HCT116 (cell line): ENCODE results near the gene ANO4. TPM values are rescaled to one million over a fixed set of nuclear protein-coding genes. Genes with fewer than 3 reads are reported as not detected.

ENCODE experiments used
- ATAC-seq: fragments of 200-7000 bp; cut with Tn5 transposase; 2 replicates; pipeline ENCODE4 v1.9.1; 2020; ENCODE audit warnings: mild to moderate bottlenecking, moderate library complexity
- BruUV-seq: library from RNA; stranded (reverse); fragments of 400-500 nt; replicated peaks from 2 replicates; lab custom pipeline; 2021; lab: Mats Ljungman, UMichigan
- CTCF ChIA-PET: fragments of 300-600 bp; sonication (Branson Sonifier 250); formaldehyde crosslinking; loops from one replicate; lab custom pipeline; 2021; ENCODE audit warnings: antibody characterized with exemption; lab: Charles Lee
- POLR2A ChIA-PET: fragments of 300-600, 350-600 bp; sonication (Branson Sonifier 250); formaldehyde crosslinking; loops from one replicate; lab custom pipeline; 2021; ENCODE audit warnings: antibody characterized with exemption; lab: Charles Lee
- RAD21 ChIA-PET, 2 experiments: fragments of 300-600 bp; sonication (Branson Sonifier 250); formaldehyde crosslinking; loops; one replicate each; lab custom pipeline; 2023; ENCODE audit warnings: low total read pairs in 2 of 2; ENCODE audit not compliant: uncharacterized antibody in 2 of 2, unreplicated experiment in 2 of 2, low non-redundant PET in 1 of 2; lab: Charles Lee
- DNase-seq: peaks from one replicate; pipeline ENCODE4 v3.0.0-alpha.2; 2010; ENCODE audit warnings: low read depth, low spot score
- H2AFZ ChIP-seq: fragments of 200-600 bp; shearing (Covaris generic), sonication (generic); 2 replicates; pipeline ENCODE4 v1.6.1; 2017; ENCODE audit warnings: low read depth, mixed run types, mixed read lengths, antibody characterized with exemption, low read length; ENCODE audit not compliant: poor library complexity, severe bottlenecking
- H3K27ac ChIP-seq: 2 replicates; pipeline ENCODE4 v1.5.1; 2012; ENCODE audit warnings: low read depth, low read length
- H3K27me3 ChIP-seq: fragments of 200-600 bp; sonication (generic); 2 replicates; pipeline ENCODE4 v1.6.1; 2016; ENCODE audit warnings: mixed run types, low read length, mixed read lengths; ENCODE audit not compliant: insufficient read depth
- H3K36me3 ChIP-seq, 2 experiments: fragments of 200-500 bp in 1 of 2; fragments of 200-600 bp in 1 of 2; sonication (Bioruptor generic) in 1 of 2; sonication (generic) in 1 of 2; 2 replicates each; pipeline versions ENCODE4 v1.5.1 to v1.6.1; 2014 to 2016; ENCODE audit warnings: low read length in 2 of 2, inconsistent platforms in 1 of 2, mixed read lengths in 1 of 2, mixed run types in 1 of 2; ENCODE audit not compliant: insufficient read depth in 2 of 2, control insufficient read depth in 1 of 2
- H3K4me1 ChIP-seq, 2 experiments: fragments of 200-600 bp in 1 of 2; sonication (generic) in 1 of 2; 2 replicates each; pipeline versions ENCODE4 v1.5.1 to v1.6.1; 2012 to 2017; ENCODE audit warnings: low read length in 2 of 2, inconsistent platforms in 1 of 2, mild to moderate bottlenecking in 1 of 2, mixed read lengths in 1 of 2, mixed run types in 1 of 2, moderate library complexity in 1 of 2; ENCODE audit not compliant: insufficient read depth in 2 of 2, control insufficient read depth in 1 of 2
- H3K4me2 ChIP-seq: fragments of 200-600 bp; sonication (generic); 2 replicates; pipeline ENCODE4 v1.6.1; 2017; ENCODE audit warnings: mixed run types, low read length, mixed read lengths
- H3K4me3 ChIP-seq, 2 experiments: fragments of 200-600 bp in 1 of 2; sonication (generic) in 1 of 2; replicated peaks in 1 of 2; 2 replicates each; pipeline ENCODE4 v1.5.1; 2011 to 2016; ENCODE audit warnings: low read length in 2 of 2, control low read depth in 1 of 2, low read depth in 1 of 2, mild to moderate bottlenecking in 1 of 2, mixed read lengths in 1 of 2, mixed run types in 1 of 2
- H3K79me2 ChIP-seq: fragments of 200-600 bp; sonication (generic); 2 replicates; pipeline ENCODE4 v1.6.1; 2017; ENCODE audit warnings: mild to moderate bottlenecking, mixed run types, low read length, moderate library complexity, mixed read lengths; ENCODE audit not compliant: insufficient read depth
- H3K9ac ChIP-seq: fragments of 200-600 bp; sonication (generic); 2 replicates; pipeline ENCODE4 v1.6.1; 2016; ENCODE audit warnings: low read length, mixed read lengths
- H3K9me2 ChIP-seq: fragments of 200-600 bp; sonication (generic), shearing (Covaris generic); 2 replicates; pipeline ENCODE4 v1.6.1; 2017; ENCODE audit warnings: mixed run types, mild to moderate bottlenecking, moderate library complexity; ENCODE audit not compliant: insufficient read depth
- H3K9me3 ChIP-seq, 2 experiments: fragments of 200-500 bp in 1 of 2; fragments of 200-600 bp in 1 of 2; sonication (Bioruptor generic) in 1 of 2; sonication (generic) in 1 of 2; 2 replicates each; pipeline ENCODE4 v1.6.1; 2014 to 2017; ENCODE audit warnings: low read length in 2 of 2, mixed read lengths in 2 of 2, inconsistent platforms in 1 of 2, low read depth in 1 of 2, mild to moderate bottlenecking in 1 of 2, mixed run types in 1 of 2, moderate library complexity in 1 of 2; ENCODE audit not compliant: control insufficient read depth in 1 of 2, insufficient read depth in 1 of 2
- H4K20me1 ChIP-seq: fragments of 200-600 bp; sonication (generic), shearing (Covaris generic); 2 replicates; pipeline ENCODE4 v1.6.1; 2017; ENCODE audit warnings: mixed run types, mild to moderate bottlenecking, moderate library complexity; ENCODE audit not compliant: insufficient read depth
- CEBPB ChIP-seq: IDR thresholded peaks from 2 replicates; pipeline ENCODE4 v1.6.1; 2012; ENCODE audit warnings: low read depth
- EGR1 ChIP-seq: IDR thresholded peaks from 2 replicates; pipeline ENCODE4 v1.6.1; 2012; ENCODE audit warnings: low read depth
- ELF1 ChIP-seq: IDR thresholded peaks from 2 replicates; pipeline ENCODE4 v1.6.1; 2012; ENCODE audit warnings: low read depth, borderline replicate concordance
- EZH2 ChIP-seq: fragments of 200-600 bp; sonication (generic); IDR thresholded peaks from 2 replicates; pipeline ENCODE4 v1.6.1; 2017; ENCODE audit warnings: antibody characterized with exemption, mixed run types
- EZH2phosphoT487 ChIP-seq: fragments of 200-600 bp; IDR thresholded peaks from 2 replicates; pipeline ENCODE4 v1.6.1; 2018; ENCODE audit warnings: antibody characterized with exemption, borderline replicate concordance
- FOSL1 ChIP-seq: IDR thresholded peaks from 2 replicates; pipeline ENCODE4 v1.6.1; 2012; ENCODE audit warnings: low read depth
- JUND ChIP-seq: IDR thresholded peaks from 2 replicates; pipeline ENCODE4 v1.6.1; 2012
- RAD21 ChIP-seq: IDR thresholded peaks from 2 replicates; pipeline ENCODE4 v1.6.1; 2012; ENCODE audit warnings: low read depth, mild to moderate bottlenecking
- SIN3A ChIP-seq: IDR thresholded peaks from 2 replicates; pipeline ENCODE4 v1.6.1; 2012; ENCODE audit warnings: low read depth
- TCF7L2 ChIP-seq: IDR thresholded peaks from 2 replicates; pipeline ENCODE4 v1.7.0; 2011; ENCODE audit warnings: borderline replicate concordance, inconsistent platforms; ENCODE audit not compliant: insufficient read depth, insufficient read length; ENCODE audit errors: extremely low read depth
- ZFX ChIP-seq: fragments of 450-650 bp; IDR thresholded peaks from 2 replicates; pipeline ENCODE4 v1.6.1; 2017
- intact Hi-C: fragments of 100-400 bp; cut with micrococcal nuclease; formaldehyde crosslinking; loops from 2 replicates; pipeline ENCODE4 v1.10.0; 2022
- total RNA-seq: library from RNA; stranded (reverse); gene quantifications from one replicate; pipeline ENCODE4 v1.2.1, GENCODE V29; 2021; ENCODE audit not compliant: unreplicated experiment
- TF ChIP-seq, protein P1 (sequence below), 3 experiments: fragments of 200-600 bp in 1 of 3; sonication (generic) in 1 of 3; IDR thresholded peaks in 2 of 3; conservative IDR thresholded peaks in 1 of 3; 2 replicates each; pipeline ENCODE4 v1.5.1; 2012 to 2017; ENCODE audit warnings: low read depth in 2 of 3, low read length in 2 of 3, antibody characterized with exemption in 1 of 3, borderline replicate concordance in 1 of 3, control low read depth in 1 of 3, mild to moderate bottlenecking in 1 of 3, mixed read lengths in 1 of 3, mixed run types in 1 of 3, moderate library complexity in 1 of 3; ENCODE audit not compliant: insufficient read depth in 1 of 3
- TF ChIP-seq, protein P2 (sequence below): IDR thresholded peaks from 2 replicates; pipeline ENCODE4 v1.6.1; 2011; ENCODE audit warnings: mild to moderate bottlenecking, low read length, moderate library complexity; ENCODE audit not compliant: insufficient replicate concordance; ENCODE audit errors: extremely low read depth
- TF ChIP-seq, protein P3 (sequence below): IDR thresholded peaks from 2 replicates; pipeline ENCODE4 v1.6.1; 2012
- TF ChIP-seq, protein P4 (sequence below): IDR thresholded peaks from 2 replicates; pipeline ENCODE4 v1.6.1; 2012

The ANO4 gene
- total RNA-seq, 1 experiment from 2014 or later: 1.7 TPM

DNA sequence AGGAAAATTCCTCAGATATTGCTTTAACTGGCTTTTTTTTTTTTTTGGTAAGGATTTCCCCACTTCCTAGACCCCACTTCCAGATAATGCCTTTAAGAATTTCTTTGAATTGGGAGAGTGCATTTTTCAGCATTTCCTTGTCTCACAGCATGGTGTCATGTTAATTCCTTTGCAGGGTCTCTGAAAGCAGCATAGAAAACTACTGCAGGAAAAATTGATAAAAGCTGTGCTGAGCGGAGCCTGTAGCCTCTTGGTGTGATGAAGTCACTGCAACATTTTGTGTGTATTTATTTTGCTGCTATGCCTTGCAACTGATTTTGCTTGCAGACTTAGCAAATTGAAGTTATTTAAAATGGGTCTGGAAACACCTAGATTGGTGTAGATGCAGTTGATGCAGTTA lies 2.7 kb downstream of the ANO4 start:
- Histone ChIP-seq H3K4me3 (no peak overlapping the region), H3K79me2 (no peaks in the 10 kb centered on the region), H3K9ac (no peak overlapping the region), H3K9me2 (no peaks in the 10 kb centered on the region), H3K4me1 (peaks cover 8 to 17% of the 10 kb centered on the region in 2 experiments; a peak in 3 of 4 replicates), H3K36me3 (no peaks in the 10 kb centered on the region), H3K27ac (no peak overlapping the region), H3K27me3 (peaks cover 13% of the 10 kb centered on the region; the same call in 1 of the 2 replicates), H3K9me3 (no peaks in the 10 kb centered on the region), H4K20me1 (no peaks in the 10 kb centered on the region), H2AFZ (no peak overlapping the region), H3K4me2 (no peak overlapping the region)
- no peak for DNase-seq
- ChIA-PET POLR2A (no interaction called here), RAD21 (no interaction called here), CTCF (no interaction called here)
- TF ChIP-seq, protein P1, sequence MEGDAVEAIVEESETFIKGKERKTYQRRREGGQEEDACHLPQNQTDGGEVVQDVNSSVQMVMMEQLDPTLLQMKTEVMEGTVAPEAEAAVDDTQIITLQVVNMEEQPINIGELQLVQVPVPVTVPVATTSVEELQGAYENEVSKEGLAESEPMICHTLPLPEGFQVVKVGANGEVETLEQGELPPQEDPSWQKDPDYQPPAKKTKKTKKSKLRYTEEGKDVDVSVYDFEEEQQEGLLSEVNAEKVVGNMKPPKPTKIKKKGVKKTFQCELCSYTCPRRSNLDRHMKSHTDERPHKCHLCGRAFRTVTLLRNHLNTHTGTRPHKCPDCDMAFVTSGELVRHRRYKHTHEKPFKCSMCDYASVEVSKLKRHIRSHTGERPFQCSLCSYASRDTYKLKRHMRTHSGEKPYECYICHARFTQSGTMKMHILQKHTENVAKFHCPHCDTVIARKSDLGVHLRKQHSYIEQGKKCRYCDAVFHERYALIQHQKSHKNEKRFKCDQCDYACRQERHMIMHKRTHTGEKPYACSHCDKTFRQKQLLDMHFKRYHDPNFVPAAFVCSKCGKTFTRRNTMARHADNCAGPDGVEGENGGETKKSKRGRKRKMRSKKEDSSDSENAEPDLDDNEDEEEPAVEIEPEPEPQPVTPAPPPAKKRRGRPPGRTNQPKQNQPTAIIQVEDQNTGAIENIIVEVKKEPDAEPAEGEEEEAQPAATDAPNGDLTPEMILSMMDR (IDR thresholded peaks at IDR 0.05 in 2 of 3, conservative IDR thresholded peaks at IDR 0.05 in 1 of 3; ENCODE audit: borderline replicate concordance in 1 of 3, insufficient read depth in 1 of 3, low read depth in 2 of 3, low read length in 2 of 3): no peak
- TF ChIP-seq, protein P2, sequence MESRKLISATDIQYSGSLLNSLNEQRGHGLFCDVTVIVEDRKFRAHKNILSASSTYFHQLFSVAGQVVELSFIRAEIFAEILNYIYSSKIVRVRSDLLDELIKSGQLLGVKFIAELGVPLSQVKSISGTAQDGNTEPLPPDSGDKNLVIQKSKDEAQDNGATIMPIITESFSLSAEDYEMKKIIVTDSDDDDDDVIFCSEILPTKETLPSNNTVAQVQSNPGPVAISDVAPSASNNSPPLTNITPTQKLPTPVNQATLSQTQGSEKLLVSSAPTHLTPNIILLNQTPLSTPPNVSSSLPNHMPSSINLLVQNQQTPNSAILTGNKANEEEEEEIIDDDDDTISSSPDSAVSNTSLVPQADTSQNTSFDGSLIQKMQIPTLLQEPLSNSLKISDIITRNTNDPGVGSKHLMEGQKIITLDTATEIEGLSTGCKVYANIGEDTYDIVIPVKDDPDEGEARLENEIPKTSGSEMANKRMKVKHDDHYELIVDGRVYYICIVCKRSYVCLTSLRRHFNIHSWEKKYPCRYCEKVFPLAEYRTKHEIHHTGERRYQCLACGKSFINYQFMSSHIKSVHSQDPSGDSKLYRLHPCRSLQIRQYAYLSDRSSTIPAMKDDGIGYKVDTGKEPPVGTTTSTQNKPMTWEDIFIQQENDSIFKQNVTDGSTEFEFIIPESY: no peak
- TF ChIP-seq ZFX: no peak
- TF ChIP-seq, protein P3, sequence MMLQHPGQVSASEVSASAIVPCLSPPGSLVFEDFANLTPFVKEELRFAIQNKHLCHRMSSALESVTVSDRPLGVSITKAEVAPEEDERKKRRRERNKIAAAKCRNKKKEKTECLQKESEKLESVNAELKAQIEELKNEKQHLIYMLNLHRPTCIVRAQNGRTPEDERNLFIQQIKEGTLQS: no peak
- TF ChIP-seq EZH2: no peak
- TF ChIP-seq EGR1: no peak
- TF ChIP-seq EZH2phosphoT487: no peak
- no peak for TF ChIP-seq FOSL1
- TF ChIP-seq TCF7L2: no peak
- TF ChIP-seq JUND: no peak
- no peak for TF ChIP-seq RAD21
- no peak for TF ChIP-seq SIN3A
- TF ChIP-seq CEBPB: no peak
- TF ChIP-seq, protein P4, sequence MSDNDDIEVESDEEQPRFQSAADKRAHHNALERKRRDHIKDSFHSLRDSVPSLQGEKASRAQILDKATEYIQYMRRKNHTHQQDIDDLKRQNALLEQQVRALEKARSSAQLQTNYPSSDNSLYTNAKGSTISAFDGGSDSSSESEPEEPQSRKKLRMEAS: no peak
- TF ChIP-seq ELF1: no peak
- no peak for ATAC-seq
- intact Hi-C loops: no loop called here
- BruUV-seq: no TSS peak
